HEK293T (cell line): ENCODE results near the gene SARNP.

Experiments used
- BHLHE40 ChIP-seq: fragments of 450-650 bp; IDR thresholded peaks from 2 replicates; pipeline ENCODE4 v1.6.1; 2016; ENCODE audit warnings: mild to moderate bottlenecking, moderate library complexity, borderline replicate concordance
- ELF4 ChIP-seq: fragments of 450-650 bp; IDR thresholded peaks from 2 replicates; pipeline ENCODE4 v1.6.1; 2017; ENCODE audit warnings: antibody characterized with exemption
- FOXK2 ChIP-seq: fragments of 450-650 bp; IDR thresholded peaks from 2 replicates; pipeline ENCODE4 v1.6.1; 2016; ENCODE audit warnings: mild to moderate bottlenecking
- FOXM1 ChIP-seq: fragments of 450-650 bp; IDR thresholded peaks from 2 replicates; pipeline ENCODE4 v1.6.1; 2017; ENCODE audit warnings: mild to moderate bottlenecking, borderline replicate concordance
- HDGF ChIP-seq: fragments of 450-650 bp; IDR thresholded peaks from 2 replicates; pipeline ENCODE4 v1.6.1; 2017; ENCODE audit warnings: antibody characterized with exemption, borderline replicate concordance
- LEF1 ChIP-seq: fragments of 450-650 bp; IDR thresholded peaks from 2 replicates; pipeline ENCODE4 v1.6.1; 2017; ENCODE audit warnings: mild to moderate bottlenecking, borderline replicate concordance
- TARDBP ChIP-seq: fragments of 450-650 bp; IDR thresholded peaks from 2 replicates; pipeline ENCODE4 v1.6.1; 2016

GRCh38 chr12:55823419-55823818, 5.9 kb upstream of the SARNP start:
- no peak for TF ChIP-seq ELF4
- TF ChIP-seq FOXM1 = no peak
- no peak for TF ChIP-seq HDGF
- TF ChIP-seq TARDBP = no peak
- no peak for TF ChIP-seq FOXK2
- no peak for TF ChIP-seq LEF1
- no peak for TF ChIP-seq BHLHE40
